HUES48 (cell line): ENCODE data around the gene ADGRD2.
"Not testable (repeated sequence)": the region's sequence is repeated elsewhere in the genome, so short reads cannot be mapped to it uniquely, and the experiment has no call there.

Source experiments
- H3K27ac ChIP-seq: one replicate; pipeline ENCODE4 v1.7.0; 2013; ENCODE audit warnings: low read depth, low read length, inconsistent platforms
- H3K27me3 ChIP-seq: 2 replicates; pipeline ENCODE4 v1.6.1; 2013; ENCODE audit warnings: mild to moderate bottlenecking, low read length; ENCODE audit not compliant: control insufficient read depth, insufficient read depth
- H3K36me3 ChIP-seq: 2 replicates; pipeline ENCODE4 v1.6.1; 2013; ENCODE audit warnings: low read length; ENCODE audit not compliant: control insufficient read depth, insufficient read depth
- H3K4me1 ChIP-seq: 2 replicates; pipeline ENCODE4 v1.6.1; 2013; ENCODE audit warnings: mild to moderate bottlenecking, low read length; ENCODE audit not compliant: control insufficient read depth, insufficient read depth
- H3K4me3 ChIP-seq: 2 replicates; pipeline ENCODE4 v1.5.1; 2013; ENCODE audit warnings: mild to moderate bottlenecking, low read depth, low read length
- H3K9ac ChIP-seq: 2 replicates; pipeline ENCODE4 v1.6.1; 2013; ENCODE audit warnings: mild to moderate bottlenecking, low read depth, low read length, moderate library complexity
- H3K9me3 ChIP-seq: 2 replicates; pipeline ENCODE4 v1.6.1; 2013; ENCODE audit warnings: low read length; ENCODE audit not compliant: control insufficient read depth, insufficient read depth

ADGRD2 gene

GRCh38 chr9:124419832-124420489, 30.3 kb upstream of the ADGRD2 start:
- H3K4me1 ChIP-seq, result no peaks in the 10 kb centered on the region
- H3K9ac ChIP-seq, result no peak overlapping the region
- no peak overlapping the region for H3K4me3 ChIP-seq
- H3K27ac ChIP-seq, result no peak overlapping the region
- no peaks in the 10 kb centered on the region for H3K36me3 ChIP-seq
- H3K9me3 ChIP-seq, result no peaks in the 10 kb centered on the region
- H3K27me3 ChIP-seq, result no peaks in the 10 kb centered on the region; the same call in 1 of the 2 replicates

DNA sequence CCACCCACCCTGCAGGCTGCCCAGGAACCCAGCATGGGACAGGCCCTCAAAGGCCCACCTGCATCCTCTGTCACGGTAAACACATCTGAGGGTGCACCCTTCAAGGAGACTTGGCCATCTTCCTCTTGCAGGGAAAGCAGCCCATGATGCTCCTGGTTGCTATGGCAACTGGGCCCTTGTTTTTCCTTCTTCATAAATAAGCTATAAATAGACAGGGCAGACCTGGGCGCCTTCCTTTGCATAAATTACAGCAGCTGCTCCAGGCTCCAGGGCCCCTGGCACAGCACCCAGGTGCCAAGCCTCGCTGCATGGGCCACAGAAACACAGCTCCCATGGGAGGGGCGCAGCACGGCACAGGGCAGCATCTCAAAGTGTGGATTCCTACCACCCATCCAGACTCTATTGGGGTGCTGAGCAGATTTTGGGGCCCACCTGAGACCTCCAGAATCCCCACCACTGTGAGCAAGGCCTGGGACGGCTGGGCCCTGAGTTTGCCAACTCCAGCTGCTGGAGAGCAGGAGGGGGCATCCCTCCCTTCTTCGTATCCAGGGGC, 29.2 kb upstream of the ADGRD2 start:
- no peaks in the 10 kb centered on the region for H3K4me1 ChIP-seq
- no peak overlapping the region for H3K9ac ChIP-seq
- no peak overlapping the region for H3K27ac ChIP-seq
- H3K27me3 ChIP-seq, result no peaks in the 10 kb centered on the region; the same call in 1 of the 2 replicates
- H3K9me3 ChIP-seq, result no peaks in the 10 kb centered on the region
- no peak overlapping the region for H3K4me3 ChIP-seq
- no peaks in the 10 kb centered on the region for H3K36me3 ChIP-seq

DNA sequence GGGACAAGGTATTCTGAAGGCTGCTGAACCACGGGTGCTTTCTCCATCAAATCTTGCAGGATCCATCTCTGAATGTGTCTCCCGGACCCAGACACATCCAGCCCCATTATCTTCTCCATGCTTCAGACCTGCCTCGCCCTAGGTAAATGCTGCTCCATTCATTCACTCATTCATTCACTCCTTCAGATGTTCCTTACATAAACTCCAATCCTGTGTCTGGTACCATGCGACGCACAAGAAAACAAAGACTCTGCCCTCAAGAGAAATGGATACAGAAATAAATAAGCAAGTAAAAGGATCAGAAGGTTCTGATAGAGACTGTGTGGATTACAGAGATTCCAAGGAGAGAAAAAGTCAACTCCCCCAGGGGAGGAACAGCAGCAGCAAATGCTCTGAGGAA, 27.1 kb upstream of the ADGRD2 start:
- Histone ChIP-seq H3K27me3 (no peaks in the 10 kb centered on the region; the same call in 1 of the 2 replicates), H3K27ac (no peak overlapping the region), H3K4me1 (no peaks in the 10 kb centered on the region), H3K9ac (no peak overlapping the region), H3K4me3 (no peak overlapping the region), H3K9me3 (no peaks in the 10 kb centered on the region), H3K36me3 (no peaks in the 10 kb centered on the region)

GRCh38 chr9:124423591-124423990, 26.7 kb upstream of the ADGRD2 start:
- Histone ChIP-seq H3K4me1 (no peaks in the 10 kb centered on the region), H3K4me3 (no peak overlapping the region), H3K36me3 (no peaks in the 10 kb centered on the region), H3K9ac (no peak overlapping the region), H3K9me3 (no peaks in the 10 kb centered on the region), H3K27me3 (no peaks in the 10 kb centered on the region; the same call in 1 of the 2 replicates), H3K27ac (no peak overlapping the region)

- H3K9ac ChIP-seq, H3K36me3 ChIP-seq, H3K4me1 ChIP-seq, H3K4me3 ChIP-seq, H3K27ac ChIP-seq, H3K27me3 ChIP-seq, H3K9me3 ChIP-seq: not testable (repeated sequence)
Measured at GRCh38 chr9:124425733-124426132, 24.5 kb upstream of the ADGRD2 start.

DNA sequence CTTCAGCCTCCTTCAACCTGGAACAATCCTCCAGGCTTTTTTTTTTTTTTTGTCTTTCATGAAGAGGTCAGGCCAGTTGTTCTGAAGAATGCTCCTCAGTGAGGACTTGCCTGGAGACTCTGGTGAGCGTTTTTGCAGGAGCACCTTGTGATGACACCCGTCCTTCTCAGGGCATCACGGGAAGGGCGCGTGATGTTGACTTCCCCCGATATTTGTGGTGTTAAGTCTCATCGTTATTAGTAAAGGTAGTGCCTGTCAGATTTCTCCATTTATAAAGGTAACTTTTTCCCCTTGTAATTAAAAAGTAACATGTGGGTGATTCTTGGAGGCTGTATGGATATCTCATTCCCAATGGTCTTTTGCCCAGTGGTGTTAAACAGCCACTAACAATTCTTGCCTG, 23.9 kb upstream of the ADGRD2 start:
- Histone ChIP-seq H3K9ac (no peak overlapping the region), H3K27ac (no peak overlapping the region), H3K4me1 (no peaks in the 10 kb centered on the region), H3K36me3 (no peaks in the 10 kb centered on the region), H3K27me3 (no peaks in the 10 kb centered on the region; the same call in 1 of the 2 replicates), H3K9me3 (no peaks in the 10 kb centered on the region), H3K4me3 (no peak overlapping the region)

DNA sequence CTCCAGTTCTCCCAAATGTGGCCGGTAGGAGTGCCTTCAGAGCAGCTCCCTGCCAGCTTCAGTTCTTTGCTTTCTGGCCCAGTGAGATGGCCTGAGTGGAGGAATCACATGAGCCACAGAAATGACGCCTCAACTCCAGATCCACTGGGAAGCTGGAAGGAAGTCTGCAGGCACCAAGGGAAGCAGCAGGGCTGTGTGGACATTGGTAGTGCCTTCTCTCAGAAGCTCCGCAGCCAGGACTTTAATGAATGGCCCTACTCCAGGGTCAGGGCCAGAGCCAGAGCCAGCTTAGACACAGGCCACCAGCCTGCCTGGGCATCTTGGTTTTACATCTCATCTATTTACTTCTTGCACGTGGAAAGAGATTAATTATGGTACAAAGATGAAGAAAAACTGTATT, 23.0 kb upstream of the ADGRD2 start:
- H3K36me3 ChIP-seq, result no peaks in the 10 kb centered on the region
- no peak overlapping the region for H3K9ac ChIP-seq
- no peak overlapping the region for H3K4me3 ChIP-seq
- H3K9me3 ChIP-seq, result no peaks in the 10 kb centered on the region
- H3K27ac ChIP-seq, result no peak overlapping the region
- no peaks in the 10 kb centered on the region for H3K4me1 ChIP-seq
- H3K27me3 ChIP-seq, result no peaks in the 10 kb centered on the region; the same call in 1 of the 2 replicates

DNA sequence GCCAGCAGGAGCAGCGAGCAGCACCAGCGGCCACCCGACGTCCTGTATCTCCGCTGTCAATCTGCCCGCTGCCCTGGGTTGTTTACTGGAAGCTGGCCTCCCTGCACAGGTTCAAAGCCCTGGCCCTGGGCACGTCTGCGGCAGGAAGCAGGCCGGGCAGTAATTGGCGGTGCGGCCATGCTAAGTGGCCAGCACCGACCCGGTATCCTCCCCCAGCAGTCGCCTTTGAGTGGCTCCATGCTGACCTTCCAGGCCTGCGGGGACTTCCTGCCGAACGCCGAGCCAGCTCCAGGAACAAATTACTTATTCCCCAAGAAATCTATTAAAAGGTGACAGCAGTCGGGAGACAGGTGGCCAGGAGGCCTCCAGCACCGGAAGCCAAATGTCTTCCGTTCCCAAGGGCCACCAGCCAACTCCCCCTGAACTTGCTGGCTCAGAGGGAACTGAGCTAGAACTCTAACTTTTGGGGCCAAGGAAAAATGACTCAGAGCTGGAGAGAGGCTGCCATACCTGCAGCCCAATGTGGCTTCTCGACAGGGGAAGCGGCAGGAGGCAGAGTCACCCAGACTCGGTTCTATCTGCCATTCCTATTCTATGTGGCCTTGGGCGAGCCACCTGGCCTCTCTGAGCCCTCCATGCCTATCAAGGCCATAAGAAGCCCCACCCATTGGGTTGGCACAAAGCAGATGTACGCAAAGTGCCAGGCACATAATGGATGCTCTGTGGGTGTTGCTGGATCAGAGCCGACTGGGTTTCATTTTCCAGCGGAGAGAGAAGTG, 21.3 kb upstream of the ADGRD2 start:
- Histone ChIP-seq H3K4me1 (no peaks in the 10 kb centered on the region), H3K9ac (no peak overlapping the region), H3K27me3 (no peaks in the 10 kb centered on the region), H3K9me3 (no peaks in the 10 kb centered on the region), H3K4me3 (no peak overlapping the region), H3K36me3 (no peaks in the 10 kb centered on the region), H3K27ac (no peak overlapping the region)

- no peaks in the 10 kb centered on the region for H3K4me1 ChIP-seq
- no peaks in the 10 kb centered on the region for H3K9me3 ChIP-seq
- no peaks in the 10 kb centered on the region for H3K27me3 ChIP-seq
- H3K9ac ChIP-seq, result no peak overlapping the region
- H3K27ac ChIP-seq, result no peak overlapping the region
- no peaks in the 10 kb centered on the region for H3K36me3 ChIP-seq
- H3K4me3 ChIP-seq, result no peak overlapping the region
Measured at GRCh38 chr9:124429530-124429867, 20.8 kb upstream of the ADGRD2 start.

DNA sequence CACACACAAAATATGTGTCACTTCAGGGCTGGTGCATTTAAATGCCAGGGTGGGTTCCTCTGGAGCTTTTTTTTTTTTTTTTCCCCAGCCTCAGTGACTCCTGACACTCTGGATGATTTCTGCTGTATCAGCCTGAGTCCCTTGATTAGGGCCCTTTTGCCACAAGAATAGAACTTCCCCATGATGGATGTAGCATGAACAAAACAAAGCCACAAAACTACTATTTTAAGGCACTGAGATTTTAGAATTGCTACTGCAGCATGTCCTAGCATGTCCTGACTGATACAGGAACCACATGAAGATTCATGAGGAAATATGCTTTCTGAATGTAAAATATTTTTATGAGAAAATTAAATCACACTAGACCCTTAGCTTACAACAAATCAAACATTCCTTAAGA, 13.9 kb upstream of the ADGRD2 start:
- H3K4me3 ChIP-seq, result no peak overlapping the region
- no peaks in the 10 kb centered on the region for H3K9me3 ChIP-seq
- no peaks in the 10 kb centered on the region for H3K36me3 ChIP-seq
- H3K9ac ChIP-seq, result no peak overlapping the region
- H3K27ac ChIP-seq, result no peak overlapping the region
- H3K4me1 ChIP-seq, result no peaks in the 10 kb centered on the region
- no peaks in the 10 kb centered on the region for H3K27me3 ChIP-seq

- Histone ChIP-seq H3K4me1 (no peaks in the 10 kb centered on the region), H3K9me3 (no peaks in the 10 kb centered on the region), H3K27me3 (no peaks in the 10 kb centered on the region), H3K36me3 (no peaks in the 10 kb centered on the region), H3K9ac (no peak overlapping the region), H3K4me3 (no peak overlapping the region), H3K27ac (no peak overlapping the region)
Measured at GRCh38 chr9:124437086-124437485, 13.2 kb upstream of the ADGRD2 start.
